Limb (tissue), 2 donors: ENCODE results near the gene RIT2.

Experiments
- DNase-seq, 2 donors: peaks; one replicate each; pipeline ENCODE4 v3.0.0-alpha.2; 2016; ENCODE audit errors: extremely low spot score in 2 of 2

Gene RIT2

DNA sequence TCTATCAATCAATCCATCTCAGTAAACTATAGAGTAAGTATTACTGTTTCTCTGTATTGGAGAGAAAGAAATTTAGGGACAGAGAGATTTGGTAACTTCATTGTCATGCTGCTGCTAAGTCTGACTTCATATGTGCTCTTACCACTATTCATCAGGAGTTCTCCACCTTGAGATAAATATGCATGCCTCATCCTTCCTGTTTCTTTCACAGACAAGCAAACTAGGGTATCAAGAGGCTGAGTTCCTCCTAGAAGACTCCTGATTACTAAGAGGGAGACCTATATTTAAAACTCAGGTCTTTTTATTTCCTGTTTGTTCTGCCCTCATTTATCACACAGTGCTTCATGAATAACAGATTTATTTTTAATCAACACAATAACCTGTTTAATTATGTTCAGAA, 34.1 kb downstream of the RIT2 start:
- no peak for DNase-seq

DNA sequence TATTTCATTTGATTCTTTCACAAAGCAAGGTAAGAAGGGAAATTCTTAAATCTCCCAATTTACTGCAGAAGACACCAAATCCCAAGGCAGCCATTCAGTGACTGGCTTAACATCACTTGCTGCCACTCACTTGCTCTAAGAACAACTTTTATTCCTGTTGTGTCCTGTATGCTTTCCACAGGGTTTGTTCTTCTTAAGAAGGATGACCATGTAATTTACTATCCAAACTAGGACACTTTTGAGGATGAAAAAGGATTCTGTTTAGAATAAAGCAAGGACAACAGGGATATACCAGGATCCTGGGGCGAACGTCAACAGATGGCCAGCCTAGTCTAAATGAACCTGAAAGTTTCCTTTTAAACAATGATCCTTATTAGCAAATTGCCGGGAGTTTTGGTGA, 34.8 kb downstream of the RIT2 start:
- no peak for DNase-seq

DNA sequence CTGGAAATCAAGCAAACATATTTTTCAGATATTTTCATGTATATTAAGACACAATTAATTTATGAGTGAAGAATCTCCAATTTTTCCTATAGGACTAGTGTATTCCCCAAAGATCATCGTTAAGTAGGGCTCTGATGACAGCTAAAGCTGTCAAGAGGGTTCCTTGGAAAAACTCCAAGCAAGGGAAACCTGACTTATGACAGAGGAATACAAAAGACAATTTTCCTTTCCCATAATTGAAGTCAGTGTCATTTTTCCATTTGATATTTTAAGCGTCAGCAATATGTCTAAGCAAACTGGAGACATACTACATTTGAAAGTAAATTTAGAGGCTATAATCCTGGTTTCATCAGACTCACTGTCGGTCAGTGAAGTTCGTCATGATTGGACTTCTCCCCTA, 36.1 kb downstream of the RIT2 start:
- no peak for DNase-seq

DNA sequence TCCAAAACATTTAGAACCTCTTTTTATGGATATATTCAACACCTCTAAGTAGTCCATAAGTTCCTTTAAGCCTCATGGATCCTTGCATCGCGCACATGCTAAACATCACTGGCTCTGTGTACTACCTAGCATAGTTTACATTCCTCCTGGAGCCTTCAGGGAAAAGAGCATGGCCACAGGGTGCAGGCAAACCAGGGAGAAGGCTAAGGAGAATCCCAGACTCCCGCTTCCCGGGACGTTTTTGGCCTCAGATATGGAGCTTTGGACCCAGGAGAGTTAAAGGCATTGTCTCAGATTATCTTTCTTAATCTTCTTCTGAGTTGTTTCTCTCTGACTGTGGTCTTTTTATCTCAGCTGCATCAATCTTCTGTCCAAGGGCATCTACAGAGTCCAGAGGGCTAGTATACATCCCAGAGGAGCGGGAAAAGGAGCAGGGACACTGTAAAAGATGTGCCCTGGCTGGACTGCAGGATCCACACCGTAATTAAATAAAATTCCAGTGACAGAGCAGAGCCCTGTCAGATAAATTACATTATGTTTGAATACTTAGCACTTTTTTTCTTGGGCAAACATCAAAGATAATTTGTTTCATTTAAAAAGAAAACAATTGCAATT, 36.9 kb downstream of the RIT2 start:
- no peak for DNase-seq

DNA sequence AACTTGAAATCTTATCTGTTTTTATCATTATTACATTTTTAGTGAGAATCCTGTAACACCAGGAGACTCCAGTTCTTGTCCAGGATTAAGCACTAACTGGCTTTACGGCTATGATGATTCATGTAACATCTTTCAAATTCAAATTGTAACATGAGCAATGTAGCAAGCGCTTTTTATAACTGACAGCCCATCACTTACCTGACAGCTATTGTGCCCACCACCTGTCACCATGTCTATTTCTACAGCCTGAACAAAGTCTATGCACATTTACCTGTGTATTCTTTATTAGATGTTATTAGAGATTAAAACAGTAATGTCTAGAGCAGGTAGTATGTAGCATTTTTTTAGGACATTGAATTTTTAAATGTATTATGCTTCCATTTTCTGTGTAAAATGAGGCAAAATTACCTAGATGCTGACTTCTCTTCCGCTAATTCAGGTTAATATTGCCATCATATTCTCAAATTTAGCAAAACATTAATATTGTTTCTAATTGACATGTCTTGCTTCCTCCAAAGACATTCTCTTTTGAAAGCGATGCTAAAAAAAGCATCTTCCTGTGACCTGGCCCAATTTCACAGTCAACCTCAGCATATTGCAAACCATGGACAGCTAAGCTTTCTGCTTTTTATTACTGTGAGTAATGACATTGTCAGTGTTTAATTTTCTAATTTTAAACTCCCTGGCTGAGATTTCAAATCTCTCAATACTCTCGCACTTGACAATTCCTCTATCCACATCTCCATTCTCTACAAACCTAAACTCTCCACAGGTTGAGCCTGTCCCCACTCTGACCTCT, 37.8 kb downstream of the RIT2 start:
- DNase-seq = no peak

DNA sequence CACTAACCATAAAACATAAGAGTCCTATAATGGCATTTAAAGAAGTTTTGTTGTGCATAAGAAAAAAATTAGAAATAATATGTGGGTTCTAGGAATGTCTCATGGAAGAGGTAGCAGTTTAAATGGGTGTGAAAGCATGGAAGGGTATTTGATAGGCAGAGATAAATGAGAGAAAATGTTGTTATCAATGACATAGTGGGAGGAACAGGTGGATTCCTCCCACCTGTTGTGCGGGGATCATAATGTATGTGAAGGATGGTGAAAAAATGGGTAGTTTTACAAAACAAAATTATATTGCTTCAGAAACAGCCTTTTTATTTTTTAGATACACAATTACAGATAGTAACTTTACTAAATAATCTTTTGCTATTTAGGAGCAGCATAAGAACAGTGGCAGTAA, 41.7 kb downstream of the RIT2 start:
- no peak for DNase-seq

DNA sequence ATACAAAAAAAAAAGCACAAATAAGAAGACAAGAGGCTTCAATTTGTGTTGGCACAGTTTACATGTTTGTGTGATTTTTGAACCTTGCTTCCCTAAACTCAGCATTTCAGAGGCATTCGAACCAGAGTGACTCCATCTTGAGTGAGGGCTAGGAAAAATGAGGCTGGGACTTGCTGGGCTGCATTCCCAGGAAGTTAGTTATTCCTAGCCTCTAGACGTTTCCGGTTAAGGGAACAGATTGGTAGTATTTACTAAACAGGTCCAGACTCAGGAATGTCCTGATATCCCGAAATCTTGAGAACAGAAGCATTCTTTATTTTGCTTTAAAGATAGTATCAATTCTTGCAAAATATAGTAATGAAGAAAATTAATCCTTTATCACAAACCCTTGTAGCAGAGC, 46.7 kb downstream of the RIT2 start:
- DNase-seq = no peak

DNA sequence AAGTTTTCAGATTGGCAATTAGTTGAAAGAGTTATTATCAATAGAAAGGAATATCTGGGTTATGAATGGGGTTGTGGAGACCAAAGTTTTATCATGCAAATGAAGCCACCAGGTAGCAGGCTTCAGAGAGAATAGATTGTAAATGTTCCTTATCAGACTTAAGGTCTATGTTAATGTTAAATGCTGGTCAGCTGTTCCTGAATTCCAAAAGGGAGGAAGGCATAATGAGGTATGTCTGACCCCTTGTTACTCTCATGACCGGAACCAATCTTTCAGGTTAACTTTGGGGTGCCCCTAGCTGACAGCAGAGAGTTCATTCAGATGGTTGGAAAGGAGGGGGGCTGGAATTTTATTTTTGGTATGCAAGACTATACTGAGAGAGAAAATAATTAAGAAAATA, 47.9 kb downstream of the RIT2 start:
- DNase-seq = no peak

DNA sequence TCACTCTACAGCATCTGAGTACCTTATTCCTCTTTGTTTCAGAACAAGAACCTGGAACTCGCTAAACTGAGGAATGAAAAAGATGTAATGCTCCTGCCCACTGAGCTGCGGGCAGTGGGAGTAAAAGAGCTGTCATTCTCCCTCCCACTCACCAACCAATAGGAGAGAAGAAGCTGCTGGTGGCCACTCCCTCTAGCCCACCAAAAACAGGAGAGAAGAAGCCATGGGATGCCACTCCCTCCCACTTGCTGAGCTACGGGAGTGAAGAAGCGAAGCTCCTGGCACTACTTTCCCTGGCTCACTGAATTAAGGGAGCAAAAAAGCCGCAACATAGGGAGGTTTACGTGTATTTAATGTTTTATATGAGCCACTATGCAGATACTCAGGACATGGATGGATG, 53.7 kb downstream of the RIT2 start:
- DNase-seq = no peak

DNA sequence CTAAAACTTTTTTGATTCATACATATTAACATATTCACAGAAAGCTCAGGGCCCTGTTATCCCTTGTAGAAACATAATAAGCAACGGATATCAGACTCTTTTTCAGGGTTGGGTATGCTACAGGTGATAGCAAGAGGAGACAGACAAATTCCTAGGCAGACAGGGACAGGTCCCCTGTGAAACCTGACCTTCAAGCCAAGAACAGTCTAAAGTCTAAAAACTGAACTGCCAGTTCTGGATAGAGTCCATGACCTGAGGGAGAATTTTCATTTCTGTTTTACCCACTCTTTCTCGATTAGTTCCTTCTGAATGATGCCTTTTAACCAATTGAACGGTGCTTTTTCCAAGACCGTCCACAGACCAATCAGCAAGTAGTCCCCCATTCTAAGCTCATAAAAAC, 54.2 kb downstream of the RIT2 start:
- no peak for DNase-seq

DNA sequence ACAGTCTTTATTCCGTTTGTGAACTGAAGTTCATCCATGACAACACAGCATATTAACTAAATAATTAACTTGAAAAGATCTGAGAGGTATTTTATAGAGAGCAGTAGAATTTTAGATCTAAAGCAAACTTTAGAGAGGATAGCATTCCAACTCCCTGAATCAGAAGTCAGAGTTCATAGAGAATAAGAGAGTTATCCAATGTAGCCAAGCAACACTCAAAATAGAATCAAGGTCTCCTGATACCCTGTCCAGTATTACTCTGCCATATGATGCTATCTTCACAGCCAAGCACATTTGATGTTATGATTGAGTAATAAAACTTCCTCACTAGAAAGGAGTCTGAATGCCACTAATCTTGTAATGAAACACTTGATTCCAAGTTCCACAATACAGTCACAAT, 55.5 kb downstream of the RIT2 start:
- DNase-seq = no peak

DNA sequence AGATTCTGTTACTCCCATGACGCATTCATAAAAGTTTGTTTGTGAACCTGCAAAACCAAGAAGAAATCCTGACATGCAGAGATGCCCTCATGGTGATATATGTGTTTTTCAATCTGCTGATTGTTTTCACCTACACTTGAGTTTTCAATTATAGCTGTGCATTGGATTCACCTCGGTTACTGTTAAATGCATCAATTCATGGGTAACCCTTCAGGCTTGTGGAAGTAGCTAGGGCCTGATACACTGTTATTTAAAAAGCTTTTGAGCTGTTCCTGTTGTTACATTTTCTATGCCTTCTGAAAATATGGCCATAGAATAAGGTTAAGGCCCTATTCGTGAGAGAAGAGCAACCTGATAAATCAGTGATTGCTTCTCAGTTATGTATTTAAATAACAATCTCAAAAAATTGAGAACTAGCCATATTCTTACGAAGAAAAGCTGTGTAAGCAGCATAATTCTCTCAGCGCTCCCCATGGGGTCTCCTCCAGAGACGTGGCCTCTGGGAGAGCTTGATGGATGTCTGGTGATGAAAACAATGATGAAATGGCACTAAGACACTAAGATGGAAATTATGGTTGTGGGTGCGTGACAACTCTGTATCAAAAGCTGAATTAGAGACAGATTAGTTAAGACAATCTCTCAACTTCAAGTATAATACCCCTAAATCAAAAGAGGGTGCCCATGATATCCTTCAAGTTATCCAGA, 60.5 kb downstream of the RIT2 start:
- no peak for DNase-seq

DNA sequence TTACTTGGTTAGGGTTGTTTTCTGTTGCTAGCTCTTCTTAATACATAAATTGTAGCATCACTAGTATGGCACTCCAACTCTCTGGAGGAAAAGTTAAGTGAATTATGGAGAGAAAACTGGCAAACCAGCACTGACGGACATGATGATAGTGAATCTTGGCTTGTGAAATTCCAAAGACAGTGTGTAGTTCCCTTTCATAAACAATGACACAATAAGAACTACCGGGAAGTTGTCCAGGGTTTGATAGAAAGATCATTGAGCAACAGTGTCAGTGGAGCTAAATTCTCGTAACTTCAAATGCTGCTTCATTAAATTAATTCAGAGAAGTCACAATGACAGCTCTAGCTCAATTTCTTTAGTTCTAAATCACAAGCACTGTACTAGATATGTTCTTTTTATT, 66.5 kb downstream of the RIT2 start:
- no peak for DNase-seq

DNA sequence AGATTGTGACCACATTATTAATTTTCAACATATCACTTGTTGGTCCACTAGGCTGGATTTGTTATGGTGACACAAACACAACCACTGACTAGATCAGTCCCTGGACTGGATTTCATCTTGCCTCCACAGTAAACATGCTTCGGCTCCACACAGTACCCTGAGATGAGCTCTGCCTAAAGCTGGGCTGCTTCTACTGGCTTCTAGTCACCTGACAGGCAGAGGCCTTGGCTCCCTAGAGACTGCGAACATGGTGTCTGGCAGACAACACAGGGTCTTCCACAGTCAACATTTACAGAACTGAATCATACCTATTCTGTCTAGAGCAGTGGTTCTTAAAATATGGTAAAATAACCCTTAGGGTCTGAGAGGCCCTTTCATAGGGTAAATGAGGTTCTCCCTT, 69.2 kb downstream of the RIT2 start:
- no peak for DNase-seq

DNA sequence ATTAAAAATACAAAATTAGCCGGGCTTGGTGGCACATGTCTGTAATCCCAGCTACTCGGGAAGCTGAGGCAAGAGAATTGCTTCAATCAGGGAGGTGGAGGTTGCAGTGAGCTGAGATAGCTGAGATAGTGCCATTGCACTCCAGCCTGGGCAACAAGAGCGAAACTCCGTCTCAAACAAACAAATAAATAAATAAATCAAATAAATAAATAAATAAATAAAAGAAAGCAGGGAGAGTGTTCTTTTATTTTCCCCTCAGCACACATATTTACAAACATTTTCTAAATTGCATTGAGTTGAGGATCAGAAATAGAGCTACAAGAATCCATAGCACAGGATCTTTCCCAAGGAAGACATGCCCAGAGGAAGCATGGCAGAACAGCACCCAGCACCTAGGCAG, 71.9 kb downstream of the RIT2 start:
- DNase-seq = no peak

DNA sequence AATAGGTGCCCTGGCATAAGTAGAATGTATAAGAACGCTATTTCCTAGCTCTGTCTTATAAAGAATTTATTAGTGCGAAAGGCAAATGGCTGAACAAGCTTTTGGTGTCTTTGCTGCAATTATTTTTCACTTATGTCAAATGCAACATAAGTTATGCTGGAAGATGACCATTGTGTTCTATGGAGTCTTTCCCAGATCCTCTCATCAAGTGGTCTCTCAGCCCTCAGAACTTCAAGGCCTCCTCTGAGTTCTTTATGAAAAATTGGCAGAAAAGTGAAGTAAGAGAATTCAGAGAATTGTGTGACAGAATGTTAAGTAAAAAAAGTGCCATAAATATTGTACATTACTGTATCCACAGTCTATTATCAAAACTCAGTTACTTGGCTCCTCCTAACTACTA, 75.2 kb downstream of the RIT2 start:
- no peak for DNase-seq

DNA sequence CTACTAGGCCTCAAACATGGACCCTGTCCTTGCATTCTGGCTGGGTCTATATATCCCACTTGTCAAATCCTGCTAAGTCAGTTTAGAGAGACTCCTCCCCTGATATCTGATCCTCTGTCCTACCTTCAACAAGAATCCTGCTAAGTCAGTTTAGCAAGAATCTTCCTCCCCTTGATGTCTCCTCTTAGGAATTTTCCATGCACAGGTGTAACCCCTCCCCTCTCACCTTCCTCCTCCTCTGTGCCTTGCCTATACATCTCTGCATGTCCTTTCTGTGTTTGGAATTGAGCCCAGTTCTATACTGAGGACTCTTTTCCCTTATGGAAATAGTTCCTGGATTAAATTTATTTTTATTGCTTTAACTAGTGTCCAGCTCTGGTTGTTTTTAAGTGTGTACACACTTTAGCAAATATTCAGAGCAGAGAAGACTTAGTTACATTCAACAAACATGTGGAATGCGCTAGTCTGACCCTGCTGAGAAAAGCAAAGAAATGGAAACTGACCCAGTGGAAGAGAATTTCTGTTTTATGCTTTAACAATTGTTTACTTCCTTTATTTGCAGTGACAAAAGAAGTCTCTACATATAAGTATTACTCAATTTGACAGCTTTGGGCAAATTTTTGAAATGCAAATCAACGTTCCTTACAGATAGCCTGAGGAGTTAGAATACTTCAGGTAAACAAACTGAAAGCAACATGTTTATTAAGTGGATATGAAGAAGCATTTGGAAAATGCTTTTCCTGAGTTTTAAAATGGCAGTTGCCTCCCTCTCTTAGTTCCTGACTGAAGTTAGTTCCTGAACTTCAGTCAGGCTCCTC, 80.6 kb downstream of the RIT2 start:
- no peak for DNase-seq

DNA sequence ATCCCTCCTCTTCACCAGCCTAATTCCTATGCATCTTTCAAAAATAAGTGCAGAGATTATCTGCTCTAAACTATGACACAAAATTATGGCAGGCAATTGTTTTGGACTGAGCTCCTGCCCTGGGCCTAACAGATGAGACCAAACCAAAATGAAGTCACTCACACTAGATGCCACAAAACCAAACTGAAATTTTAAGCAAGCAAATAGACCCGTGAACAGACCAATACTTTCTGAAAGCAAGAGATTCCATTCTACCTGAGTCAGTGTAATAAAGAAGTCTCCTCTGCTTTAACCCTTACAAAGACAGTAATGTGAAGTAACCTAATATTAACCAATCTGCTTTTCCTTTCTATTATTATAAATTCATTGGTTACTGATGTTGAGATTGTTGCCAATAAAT, 84.3 kb downstream of the RIT2 start:
- DNase-seq = no peak

DNA sequence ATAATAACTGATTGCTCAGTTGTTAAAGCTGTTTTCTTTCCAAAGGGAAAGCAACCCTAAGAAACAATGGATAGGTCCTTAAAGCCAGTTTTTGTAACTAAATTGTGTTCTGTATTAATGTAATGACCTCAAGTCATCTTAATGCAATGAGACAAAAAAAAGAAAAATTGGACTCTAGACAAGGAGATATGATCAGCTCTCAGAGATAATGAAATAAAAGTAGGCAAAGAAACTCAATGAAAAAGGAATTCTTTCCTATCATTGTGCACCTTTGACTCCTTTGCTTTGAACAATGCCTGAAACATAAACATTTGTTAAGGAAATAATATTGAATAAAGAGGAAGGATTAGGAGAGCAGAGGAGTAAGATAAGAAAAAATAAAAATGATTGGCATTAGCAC, 86.1 kb downstream of the RIT2 start:
- DNase-seq = no peak

DNA sequence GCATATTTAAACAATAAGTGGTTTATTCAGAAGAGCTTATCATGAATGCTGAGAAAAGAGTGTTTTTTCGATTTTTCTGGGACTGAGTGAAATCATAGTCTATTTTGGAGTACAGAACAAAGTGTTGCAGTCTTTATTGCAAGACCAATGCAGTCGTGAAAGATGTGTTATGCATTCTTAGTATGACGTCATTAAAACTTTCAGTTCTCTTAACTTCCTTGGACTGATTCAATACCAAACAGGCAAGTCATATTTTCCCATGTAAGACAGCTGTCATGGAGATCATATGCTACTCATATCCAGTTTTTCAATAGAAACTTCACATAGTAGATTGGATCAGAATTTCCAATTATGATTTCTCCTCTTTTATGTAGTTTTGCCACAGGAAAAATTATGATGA, 92.6 kb downstream of the RIT2 start:
- DNase-seq = no peak

DNA sequence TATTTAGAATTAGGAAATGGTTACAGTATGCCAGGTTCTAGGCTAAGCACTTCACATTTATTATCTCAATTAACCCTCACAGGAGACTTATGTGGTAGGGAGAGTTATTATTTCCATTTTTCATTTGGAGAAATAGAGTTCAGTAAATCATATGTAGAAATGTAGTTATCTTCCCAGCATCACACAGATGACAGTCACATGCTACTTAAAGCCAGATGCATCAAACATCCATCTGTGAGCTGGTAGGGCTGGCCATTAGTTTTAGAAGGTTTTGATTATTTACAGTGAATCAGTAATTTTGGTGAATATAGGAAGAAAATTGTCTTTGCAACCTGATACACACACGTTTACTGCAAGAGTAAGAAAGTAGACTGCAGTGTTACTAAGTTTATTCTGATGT, 97.9 kb downstream of the RIT2 start:
- DNase-seq = no peak

DNA sequence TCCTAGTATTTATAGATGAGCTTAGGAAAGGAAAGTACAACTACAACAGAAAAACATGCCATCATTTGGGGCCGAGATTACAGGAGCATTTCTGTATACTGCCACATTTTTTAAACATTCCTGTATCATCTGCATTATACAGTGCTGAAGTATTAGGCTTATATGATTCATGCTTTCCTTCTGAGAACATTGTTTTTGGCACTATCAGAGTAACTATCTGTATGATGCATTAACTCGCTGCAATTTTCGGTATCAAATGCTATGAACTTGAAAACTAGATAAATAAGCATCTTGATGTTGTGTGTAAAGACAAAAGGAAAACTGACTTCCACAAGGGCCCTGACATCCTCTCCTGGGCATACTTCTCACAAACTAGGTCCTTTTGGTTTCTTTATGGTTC, 102.0 kb downstream of the RIT2 start:
- no peak for DNase-seq
